Measurements from ENCODE around the gene UBAC2.

UBAC2 gene

GRCh38 chr13:99256283-99256682, 55.6 kb downstream of the UBAC2 start:
- Histone ChIP-seq H3K9ac (ENCODE audit: low read depth in 1 of 2, low read length in 2 of 2) (no peak overlapping the region), H3K36me3 (ENCODE audit: control insufficient read depth in 2 of 2, insufficient read depth in 2 of 2, low read length in 2 of 2) (peaks cover 0 to 17% of the 10 kb centered on the region in 2 donors), H3K27ac (ENCODE audit: low read depth in 2 of 2, low read length in 2 of 2) (no peak overlapping the region), H3K4me1 (ENCODE audit: control insufficient read depth in 2 of 2, insufficient read depth in 2 of 2, low read length in 2 of 2) (peaks cover 0 to 10% of the 10 kb centered on the region in 2 donors), H3K9me3 (ENCODE audit: control insufficient read depth in 2 of 2, low read length in 2 of 2) (no peaks in the 10 kb centered on the region), H3K4me3 (ENCODE audit: low read length in 2 of 2) (peak overlapping the region in 1 of 2 donors; percentile 17), H3K27me3 (ENCODE audit: control insufficient read depth in 2 of 2, insufficient read depth in 2 of 2, low read length in 2 of 2) (no peaks in the 10 kb centered on the region)

- H3K9ac ChIP-seq (ENCODE audit: low read depth in 1 of 2, low read length in 2 of 2), result no peak overlapping the region
- peak overlapping the region in 1 of 2 donors; percentile 18 for H3K27ac ChIP-seq (ENCODE audit: low read depth in 2 of 2, low read length in 2 of 2)
- H3K9me3 ChIP-seq (ENCODE audit: control insufficient read depth in 2 of 2, low read length in 2 of 2), result no peaks in the 10 kb centered on the region
- peaks cover 0 to 10% of the 10 kb centered on the region in 2 donors for H3K4me1 ChIP-seq (ENCODE audit: control insufficient read depth in 2 of 2, insufficient read depth in 2 of 2, low read length in 2 of 2)
- H3K4me3 ChIP-seq (ENCODE audit: low read length in 2 of 2), result peak overlapping the region in 1 of 2 donors; percentile 17
- H3K27me3 ChIP-seq (ENCODE audit: control insufficient read depth in 2 of 2, insufficient read depth in 2 of 2, low read length in 2 of 2), result no peaks in the 10 kb centered on the region
- H3K36me3 ChIP-seq (ENCODE audit: control insufficient read depth in 2 of 2, insufficient read depth in 2 of 2, low read length in 2 of 2), result peaks cover 2 to 17% of the 10 kb centered on the region in 2 donors
Observed at GRCh38 chr13:99256709-99257108, 56.1 kb downstream of the UBAC2 start.

GRCh38 chr13:99257291-99257690, 56.6 kb downstream of the UBAC2 start:
- Histone ChIP-seq H3K27ac (ENCODE audit: low read depth in 2 of 2, low read length in 2 of 2) (no peak overlapping the region), H3K4me1 (ENCODE audit: control insufficient read depth in 2 of 2, insufficient read depth in 2 of 2, low read length in 2 of 2) (peaks cover 0 to 13% of the 10 kb centered on the region in 2 donors), H3K4me3 (ENCODE audit: low read length in 2 of 2) (peak overlapping the region in 1 of 2 donors; percentile 63), H3K9ac (ENCODE audit: low read depth in 1 of 2, low read length in 2 of 2) (no peak overlapping the region), H3K27me3 (ENCODE audit: control insufficient read depth in 2 of 2, insufficient read depth in 2 of 2, low read length in 2 of 2) (no peaks in the 10 kb centered on the region), H3K36me3 (ENCODE audit: control insufficient read depth in 2 of 2, insufficient read depth in 2 of 2, low read length in 2 of 2) (peaks cover 2 to 17% of the 10 kb centered on the region in 2 donors), H3K9me3 (ENCODE audit: control insufficient read depth in 2 of 2, low read length in 2 of 2) (no peaks in the 10 kb centered on the region)

GRCh38 chr13:99258210-99258860, 57.7 kb downstream of the UBAC2 start, which contains the start of gene GPR18:
TSS of gene GPR18 (minus strand) at chr13:99258379. CDS start at chr13:99255872, 2,507 bp downstream.
- Histone ChIP-seq H3K27me3 (ENCODE audit: control insufficient read depth in 2 of 2, insufficient read depth in 2 of 2, low read length in 2 of 2) (no peaks in the 10 kb centered on the region), H3K4me1 (ENCODE audit: control insufficient read depth in 2 of 2, insufficient read depth in 2 of 2, low read length in 2 of 2) (peaks cover 0 to 13% of the 10 kb centered on the region in 2 donors), H3K9me3 (ENCODE audit: control insufficient read depth in 2 of 2, low read length in 2 of 2) (no peaks in the 10 kb centered on the region), H3K27ac (ENCODE audit: low read depth in 2 of 2, low read length in 2 of 2) (peak within 1 kb of the TSS in 1 of 2 donors; percentile 44), H3K9ac (ENCODE audit: low read depth in 1 of 2, low read length in 2 of 2) (peak within 1 kb of the TSS in 1 of 2 donors; percentile 38), H3K36me3 (ENCODE audit: control insufficient read depth in 2 of 2, insufficient read depth in 2 of 2, low read length in 2 of 2) (peaks cover 2 to 17% of the 10 kb centered on the region in 2 donors), H3K4me3 (ENCODE audit: low read length in 2 of 2) (peak within 1 kb of the TSS in 1 of 2 donors; percentile 63)

- peak overlapping the region in 1 of 2 donors; percentile 44 for H3K27ac ChIP-seq (ENCODE audit: low read depth in 2 of 2, low read length in 2 of 2)
Observed at GRCh38 chr13:99258946-99259345, 58.3 kb downstream of the UBAC2 start.

GRCh38 chr13:99260216-99260615, 59.6 kb downstream of the UBAC2 start:
- Histone ChIP-seq H3K27ac (ENCODE audit: low read depth in 2 of 2, low read length in 2 of 2) (no peak overlapping the region), H3K4me3 (ENCODE audit: low read length in 2 of 2) (no peak overlapping the region), H3K9ac (ENCODE audit: low read depth in 1 of 2, low read length in 2 of 2) (no peak overlapping the region), H3K4me1 (ENCODE audit: control insufficient read depth in 2 of 2, insufficient read depth in 2 of 2, low read length in 2 of 2) (peaks cover 0 to 17% of the 10 kb centered on the region in 2 donors), H3K36me3 (ENCODE audit: control insufficient read depth in 2 of 2, insufficient read depth in 2 of 2, low read length in 2 of 2) (peaks cover 2 to 19% of the 10 kb centered on the region in 2 donors), H3K9me3 (ENCODE audit: control insufficient read depth in 2 of 2, low read length in 2 of 2) (no peaks in the 10 kb centered on the region), H3K27me3 (ENCODE audit: control insufficient read depth in 2 of 2, insufficient read depth in 2 of 2, low read length in 2 of 2) (no peaks in the 10 kb centered on the region)

More at GRCh38 chr13:99258946-99259345, 58.3 kb downstream of the UBAC2 start:
- Histone ChIP-seq H3K9ac (ENCODE audit: low read depth in 1 of 2, low read length in 2 of 2) (no peak overlapping the region), H3K27me3 (ENCODE audit: control insufficient read depth in 2 of 2, insufficient read depth in 2 of 2, low read length in 2 of 2) (no peaks in the 10 kb centered on the region), H3K9me3 (ENCODE audit: control insufficient read depth in 2 of 2, low read length in 2 of 2) (no peaks in the 10 kb centered on the region), H3K4me3 (ENCODE audit: low read length in 2 of 2) (no peak overlapping the region), H3K4me1 (ENCODE audit: control insufficient read depth in 2 of 2, insufficient read depth in 2 of 2, low read length in 2 of 2) (peaks cover 0 to 13% of the 10 kb centered on the region in 2 donors), H3K36me3 (ENCODE audit: control insufficient read depth in 2 of 2, insufficient read depth in 2 of 2, low read length in 2 of 2) (peaks cover 2 to 17% of the 10 kb centered on the region in 2 donors)

GRCh38 chr13:99261059-99261458, 60.4 kb downstream of the UBAC2 start:
- Histone ChIP-seq H3K9ac (ENCODE audit: low read depth in 1 of 2, low read length in 2 of 2) (no peak overlapping the region), H3K9me3 (ENCODE audit: control insufficient read depth in 2 of 2, low read length in 2 of 2) (no peaks in the 10 kb centered on the region), H3K4me3 (ENCODE audit: low read length in 2 of 2) (no peak overlapping the region), H3K4me1 (ENCODE audit: control insufficient read depth in 2 of 2, insufficient read depth in 2 of 2, low read length in 2 of 2) (peaks cover 0 to 17% of the 10 kb centered on the region in 2 donors), H3K36me3 (ENCODE audit: control insufficient read depth in 2 of 2, insufficient read depth in 2 of 2, low read length in 2 of 2) (peaks cover 5 to 13% of the 10 kb centered on the region in 2 donors), H3K27ac (ENCODE audit: low read depth in 2 of 2, low read length in 2 of 2) (no peak overlapping the region), H3K27me3 (ENCODE audit: control insufficient read depth in 2 of 2, insufficient read depth in 2 of 2, low read length in 2 of 2) (no peaks in the 10 kb centered on the region)

GRCh38 chr13:99263126-99263785, 62.6 kb downstream of the UBAC2 start:
- Histone ChIP-seq H3K9me3 (ENCODE audit: control insufficient read depth in 2 of 2, low read length in 2 of 2) (no peaks in the 10 kb centered on the region), H3K4me1 (ENCODE audit: control insufficient read depth in 2 of 2, insufficient read depth in 2 of 2, low read length in 2 of 2) (peaks cover 0 to 17% of the 10 kb centered on the region in 2 donors), H3K4me3 (ENCODE audit: low read length in 2 of 2) (no peak overlapping the region), H3K27me3 (ENCODE audit: control insufficient read depth in 2 of 2, insufficient read depth in 2 of 2, low read length in 2 of 2) (no peaks in the 10 kb centered on the region), H3K36me3 (ENCODE audit: control insufficient read depth in 2 of 2, insufficient read depth in 2 of 2, low read length in 2 of 2) (peaks cover 5 to 22% of the 10 kb centered on the region in 2 donors), H3K9ac (ENCODE audit: low read depth in 1 of 2, low read length in 2 of 2) (no peak overlapping the region), H3K27ac (ENCODE audit: low read depth in 2 of 2, low read length in 2 of 2) (no peak overlapping the region)

GRCh38 chr13:99264051-99264450, 63.4 kb downstream of the UBAC2 start:
- H3K27me3 ChIP-seq (ENCODE audit: control insufficient read depth in 2 of 2, insufficient read depth in 2 of 2, low read length in 2 of 2), result no peaks in the 10 kb centered on the region
- no peak overlapping the region for H3K9ac ChIP-seq (ENCODE audit: low read depth in 1 of 2, low read length in 2 of 2)
- peaks cover 0 to 17% of the 10 kb centered on the region in 2 donors for H3K4me1 ChIP-seq (ENCODE audit: control insufficient read depth in 2 of 2, insufficient read depth in 2 of 2, low read length in 2 of 2)
- H3K9me3 ChIP-seq (ENCODE audit: control insufficient read depth in 2 of 2, low read length in 2 of 2), result no peaks in the 10 kb centered on the region
- no peak overlapping the region for H3K27ac ChIP-seq (ENCODE audit: low read depth in 2 of 2, low read length in 2 of 2)
- H3K36me3 ChIP-seq (ENCODE audit: control insufficient read depth in 2 of 2, insufficient read depth in 2 of 2, low read length in 2 of 2), result peaks cover 5 to 22% of the 10 kb centered on the region in 2 donors
- no peak overlapping the region for H3K4me3 ChIP-seq (ENCODE audit: low read length in 2 of 2)

- peak overlapping the region in 1 of 2 donors; percentile 24 for H3K9ac ChIP-seq (ENCODE audit: low read depth in 1 of 2, low read length in 2 of 2)
- H3K36me3 ChIP-seq (ENCODE audit: control insufficient read depth in 2 of 2, insufficient read depth in 2 of 2, low read length in 2 of 2), result peaks cover 5 to 16% of the 10 kb centered on the region in 2 donors
- H3K27me3 ChIP-seq (ENCODE audit: control insufficient read depth in 2 of 2, insufficient read depth in 2 of 2, low read length in 2 of 2), result no peaks in the 10 kb centered on the region
- no peak overlapping the region for H3K27ac ChIP-seq (ENCODE audit: low read depth in 2 of 2, low read length in 2 of 2)
- H3K4me1 ChIP-seq (ENCODE audit: control insufficient read depth in 2 of 2, insufficient read depth in 2 of 2, low read length in 2 of 2), result peaks cover 0 to 12% of the 10 kb centered on the region in 2 donors
- no peak overlapping the region for H3K4me3 ChIP-seq (ENCODE audit: low read length in 2 of 2)
- H3K9me3 ChIP-seq (ENCODE audit: control insufficient read depth in 2 of 2, low read length in 2 of 2), result no peaks in the 10 kb centered on the region
Observed at GRCh38 chr13:99265162-99265800, 64.6 kb downstream of the UBAC2 start.
